Type B pancreatic cell (in vitro differentiated cells): Measurements from ENCODE around the gene DHRS7C. TPM values are rescaled to one million over a fixed set of nuclear protein-coding genes. Genes with fewer than 3 reads are reported as not detected.

Source experiments
- DNase-seq: peaks from one replicate; pipeline ENCODE4 v3.0.0; 2021; ENCODE audit warnings: mixed read lengths; ENCODE audit not compliant: unreplicated experiment; ENCODE audit errors: extremely low spot score
- H3K27ac Mint-ChIP-seq: 2 replicates; pipeline ENCODE4 v1.8.0; 2021; ENCODE audit warnings: mild to moderate bottlenecking, mixed read lengths
- H3K27me3 Mint-ChIP-seq: 2 replicates; pipeline ENCODE4 v1.8.0; 2021; ENCODE audit warnings: mixed read lengths
- H3K36me3 Mint-ChIP-seq: 2 replicates; pipeline ENCODE4 v1.8.0; 2021; ENCODE audit warnings: mixed read lengths
- H3K4me1 Mint-ChIP-seq: one replicate; pipeline ENCODE4 v1.8.0; 2021; ENCODE audit warnings: mixed read lengths; ENCODE audit not compliant: unreplicated experiment
- H3K4me3 Mint-ChIP-seq: 2 replicates; pipeline ENCODE4 v1.8.0; 2021; ENCODE audit warnings: mild to moderate bottlenecking, mixed read lengths
- H3K9me3 Mint-ChIP-seq: 2 replicates; pipeline ENCODE4 v1.8.0; 2021; ENCODE audit warnings: mixed read lengths
- total RNA-seq: library from RNA; stranded (reverse); gene quantifications from 2 replicates; pipeline ENCODE4 v1.2.1, GENCODE V29; 2021; ENCODE audit warnings: low replicate concordance
- TF ChIP-seq, protein P1 (sequence below): fragments of 200-600 bp; sonication (generic); conservative IDR thresholded peaks from 2 replicates; pipeline ENCODE4 v1.5.0; 2021; ENCODE audit warnings: antibody characterized with exemption, mild to moderate bottlenecking

The DHRS7C gene
- total RNA-seq, 1 donor from 2014 or later: not detected

DNA sequence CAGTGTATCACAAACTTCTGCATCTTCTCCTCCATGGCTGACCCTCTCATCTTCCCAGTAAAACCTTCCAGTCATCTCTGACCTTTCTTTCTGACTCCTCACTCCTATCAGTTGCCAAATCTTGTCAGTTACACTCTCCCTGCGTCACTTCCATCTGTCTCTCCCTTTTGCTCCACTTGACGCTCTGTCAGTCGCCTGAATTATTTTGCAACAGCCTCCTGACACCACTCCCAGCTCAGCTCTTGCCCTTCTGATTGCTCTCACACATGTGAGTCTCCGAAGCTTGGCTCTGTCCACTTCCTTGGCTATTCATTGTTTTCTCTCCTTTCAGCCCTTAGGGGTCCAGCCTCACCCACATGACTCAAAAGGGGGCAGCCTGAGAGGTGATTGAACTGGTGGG lies 27.7 kb downstream of the DHRS7C start:
- TF ChIP-seq, protein P1, sequence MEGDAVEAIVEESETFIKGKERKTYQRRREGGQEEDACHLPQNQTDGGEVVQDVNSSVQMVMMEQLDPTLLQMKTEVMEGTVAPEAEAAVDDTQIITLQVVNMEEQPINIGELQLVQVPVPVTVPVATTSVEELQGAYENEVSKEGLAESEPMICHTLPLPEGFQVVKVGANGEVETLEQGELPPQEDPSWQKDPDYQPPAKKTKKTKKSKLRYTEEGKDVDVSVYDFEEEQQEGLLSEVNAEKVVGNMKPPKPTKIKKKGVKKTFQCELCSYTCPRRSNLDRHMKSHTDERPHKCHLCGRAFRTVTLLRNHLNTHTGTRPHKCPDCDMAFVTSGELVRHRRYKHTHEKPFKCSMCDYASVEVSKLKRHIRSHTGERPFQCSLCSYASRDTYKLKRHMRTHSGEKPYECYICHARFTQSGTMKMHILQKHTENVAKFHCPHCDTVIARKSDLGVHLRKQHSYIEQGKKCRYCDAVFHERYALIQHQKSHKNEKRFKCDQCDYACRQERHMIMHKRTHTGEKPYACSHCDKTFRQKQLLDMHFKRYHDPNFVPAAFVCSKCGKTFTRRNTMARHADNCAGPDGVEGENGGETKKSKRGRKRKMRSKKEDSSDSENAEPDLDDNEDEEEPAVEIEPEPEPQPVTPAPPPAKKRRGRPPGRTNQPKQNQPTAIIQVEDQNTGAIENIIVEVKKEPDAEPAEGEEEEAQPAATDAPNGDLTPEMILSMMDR: no peak
- H3K27ac Mint-ChIP-seq: no peak overlapping the region
- no peak for DNase-seq
- H3K36me3 Mint-ChIP-seq: no peaks in the 10 kb centered on the region
- H3K4me1 Mint-ChIP-seq: no peaks in the 10 kb centered on the region
- H3K27me3 Mint-ChIP-seq: peaks cover 48% of the 10 kb centered on the region
- H3K9me3 Mint-ChIP-seq: no peaks in the 10 kb centered on the region
- no peak overlapping the region for H3K4me3 Mint-ChIP-seq

DNA sequence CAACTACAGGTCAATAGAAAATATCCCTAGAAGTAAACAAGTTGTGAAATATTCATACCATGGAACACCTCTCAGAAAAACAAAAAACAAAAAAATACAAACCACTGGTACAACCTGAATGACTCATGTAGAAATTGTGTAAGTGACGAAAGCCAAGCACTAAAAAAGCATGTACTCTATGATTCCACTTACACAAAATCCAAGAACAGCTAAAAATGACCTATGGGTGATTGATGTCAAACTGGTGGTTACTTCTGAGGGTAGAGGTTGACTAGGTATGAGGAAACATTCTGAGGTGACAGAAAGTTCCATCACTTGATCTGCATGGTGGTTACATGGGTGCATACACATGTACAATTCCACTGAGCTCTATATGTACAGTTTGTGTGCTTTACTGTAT lies 31.1 kb downstream of the DHRS7C start:
- Mint-ChIP-seq H3K4me1 (no peaks in the 10 kb centered on the region), H3K9me3 (no peaks in the 10 kb centered on the region), H3K4me3 (no peak overlapping the region), H3K27ac (no peak overlapping the region), H3K27me3 (peaks cover 31% of the 10 kb centered on the region), H3K36me3 (no peaks in the 10 kb centered on the region)
- TF ChIP-seq, protein P1: no peak
- DNase-seq: no peak

DNA sequence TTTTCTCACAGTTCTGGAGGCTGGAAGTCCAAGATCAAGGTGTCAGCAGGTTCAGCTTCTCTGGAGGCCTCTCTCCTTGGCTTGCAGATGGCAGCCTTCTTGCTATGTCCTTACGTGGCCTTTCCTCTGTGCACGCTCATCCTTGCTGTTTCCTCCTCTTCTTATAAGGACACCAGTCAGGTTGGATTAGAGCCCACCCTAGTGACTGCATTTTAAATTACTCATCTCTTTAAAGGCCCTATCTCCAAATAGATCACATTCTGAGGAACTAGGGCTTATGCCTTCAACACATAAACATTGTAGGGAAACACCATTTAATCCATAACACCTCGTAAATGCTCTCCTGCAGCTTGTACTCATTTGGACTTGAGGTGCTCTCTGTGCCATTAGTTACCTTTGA lies 36.3 kb downstream of the DHRS7C start:
- Mint-ChIP-seq H3K27me3 (peaks cover 13% of the 10 kb centered on the region), H3K9me3 (no peaks in the 10 kb centered on the region), H3K4me3 (no peak overlapping the region), H3K36me3 (no peaks in the 10 kb centered on the region), H3K27ac (no peak overlapping the region), H3K4me1 (no peaks in the 10 kb centered on the region)
- DNase-seq: no peak
- TF ChIP-seq, protein P1: no peak

DNA sequence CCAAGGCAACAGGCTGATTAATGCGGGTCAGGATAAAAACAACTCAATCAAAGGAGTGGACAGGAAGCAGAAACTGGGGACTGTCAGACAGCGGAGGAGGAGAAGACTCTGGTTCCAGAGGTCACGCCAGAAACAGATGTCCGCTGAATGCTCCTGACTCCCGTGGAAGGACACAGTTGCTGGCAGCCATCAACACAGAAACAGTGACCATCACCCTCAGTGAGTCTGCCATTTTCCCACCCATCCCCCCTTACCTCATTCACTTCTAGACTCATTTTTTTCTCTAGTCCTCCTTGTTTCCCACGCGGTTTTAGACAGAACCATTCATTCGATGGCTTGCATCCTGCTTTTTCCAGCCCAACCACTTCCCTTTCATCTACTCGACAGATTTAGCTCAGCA lies 40.9 kb downstream of the DHRS7C start:
- H3K4me3 Mint-ChIP-seq: no peak overlapping the region
- no peak for DNase-seq
- H3K9me3 Mint-ChIP-seq: no peaks in the 10 kb centered on the region
- H3K4me1 Mint-ChIP-seq: no peaks in the 10 kb centered on the region
- H3K27me3 Mint-ChIP-seq: peaks cover 16% of the 10 kb centered on the region
- no peak overlapping the region for H3K27ac Mint-ChIP-seq
- TF ChIP-seq, protein P1: no peak
- no peaks in the 10 kb centered on the region for H3K36me3 Mint-ChIP-seq

DNA sequence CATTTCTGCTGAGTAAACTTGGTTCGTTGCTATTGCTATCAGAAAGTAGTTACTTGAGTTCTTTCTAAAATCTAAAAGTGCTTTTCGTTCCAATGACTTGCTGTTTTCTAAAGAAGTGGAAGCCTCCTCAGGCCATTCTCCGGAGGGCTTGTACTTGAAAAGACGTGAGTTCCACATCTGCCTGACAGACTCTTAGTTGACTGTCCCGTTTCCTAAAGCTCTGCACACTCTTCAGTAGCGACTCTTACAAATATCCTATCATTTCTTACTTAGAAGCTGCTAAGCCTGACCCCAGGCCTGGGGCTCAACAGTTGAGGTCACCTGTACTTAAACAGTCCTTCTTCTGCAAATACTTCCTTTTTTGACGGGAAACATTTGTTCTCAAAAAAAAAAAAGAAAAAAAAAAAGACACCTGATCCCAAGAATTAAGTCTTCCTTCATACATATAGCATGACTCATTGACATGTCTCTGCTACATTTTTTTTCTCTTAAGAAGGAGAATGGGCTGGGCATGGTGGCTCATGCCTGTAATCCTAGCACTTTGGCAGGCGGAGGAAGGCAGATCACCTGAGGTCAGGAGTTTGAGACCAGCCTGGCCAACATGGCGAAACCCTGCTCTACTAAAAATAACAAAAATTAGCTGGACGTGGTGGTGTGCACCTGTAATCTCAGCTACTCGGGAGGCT lies 61.5 kb downstream of the DHRS7C start:
- H3K27ac Mint-ChIP-seq: peak overlapping the region; percentile 91
- H3K27me3 Mint-ChIP-seq: no peaks in the 10 kb centered on the region
- peaks cover 4% of the 10 kb centered on the region for H3K36me3 Mint-ChIP-seq
- no peak overlapping the region for H3K4me3 Mint-ChIP-seq
- TF ChIP-seq, protein P1: no peak
- no peak for DNase-seq
- H3K9me3 Mint-ChIP-seq: no peaks in the 10 kb centered on the region
- peaks cover 7% of the 10 kb centered on the region for H3K4me1 Mint-ChIP-seq
